ENCODE results near the gene SDK2.

DNA sequence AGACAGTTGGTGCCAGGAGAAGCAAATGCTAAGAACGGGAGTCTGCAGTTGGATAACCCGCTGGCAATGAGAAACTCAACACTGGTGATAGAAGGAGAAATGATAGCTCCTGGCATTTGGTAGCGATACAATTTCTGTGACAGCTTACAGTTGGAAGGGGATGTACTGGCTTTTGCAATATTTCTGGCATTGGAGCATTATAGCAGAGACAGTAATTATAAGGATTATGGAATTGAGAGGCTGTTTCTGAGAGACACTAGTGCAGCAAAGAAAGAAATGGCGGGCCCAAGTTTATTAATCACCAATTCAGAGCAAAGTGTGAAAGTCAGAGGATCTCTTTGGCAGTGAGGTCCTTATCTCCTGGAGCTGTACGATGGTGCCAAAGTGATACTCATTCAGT is 16.1 kb upstream of the SDK2 start:
- TF ChIP-seq POLR2A (IDR thresholded peaks at IDR 0.05; ENCODE audit: control extremely low read depth in 1 of 2, low read depth in 2 of 2, low read length in 2 of 2) (no peak), ATF3 (IDR thresholded peaks at IDR 0.05; ENCODE audit: insufficient read depth, low read depth, low read length) (no peak), YY1 (IDR thresholded peaks at IDR 0.05; ENCODE audit: low read depth, low read length) (no peak), CTCF (IDR thresholded peaks at IDR 0.05; ENCODE audit: control extremely low read depth in 1 of 3, insufficient read depth in 1 of 3, low read depth in 1 of 3, low read length in 3 of 3) (no peak), NANOG (IDR thresholded peaks at IDR 0.05; ENCODE audit: insufficient read depth, low read depth, low read length, poor library complexity, severe bottlenecking) (no peak), TCF12 (IDR thresholded peaks at IDR 0.05; ENCODE audit: low read depth, low read length) (no peak), CBX5 (IDR thresholded peaks at IDR 0.05; ENCODE audit: low read depth, low read length) (no peak), EGR1 (IDR thresholded peaks at IDR 0.05; ENCODE audit: borderline replicate concordance, low read depth, low read length) (no peak), POLR2AphosphoS5 (IDR thresholded peaks at IDR 0.05; ENCODE audit: low read depth, low read length) (no peak), CHD2 (IDR thresholded peaks at IDR 0.05; ENCODE audit: low read length) (no peak), SIN3A (conservative IDR thresholded peaks at IDR 0.05 in 1 of 2, IDR thresholded peaks at IDR 0.05 in 1 of 2; ENCODE audit: low read depth in 1 of 2, low read length in 2 of 2) (no peak), PHF8 (conservative IDR thresholded peaks at IDR 0.05; ENCODE audit: low read depth, low read length) (no peak)
- TF ChIP-seq, protein P1, sequence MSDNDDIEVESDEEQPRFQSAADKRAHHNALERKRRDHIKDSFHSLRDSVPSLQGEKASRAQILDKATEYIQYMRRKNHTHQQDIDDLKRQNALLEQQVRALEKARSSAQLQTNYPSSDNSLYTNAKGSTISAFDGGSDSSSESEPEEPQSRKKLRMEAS (IDR thresholded peaks at IDR 0.05), result no peak
